Stromal cell of bone marrow (primary cell): ENCODE measurements around the gene TBL1X.

Experiments used
- DNase-seq: peaks from one replicate; pipeline ENCODE4 v3.0.0-alpha.2; 2012; ENCODE audit warnings: low read depth

Gene TBL1X

GRCh38 chrX:9498236-9498635 is 33.4 kb downstream of the TBL1X start:
- DNase-seq: no peak

- no peak for DNase-seq
Measured at GRCh38 chrX:9500584-9500983, 35.7 kb downstream of the TBL1X start.

- DNase-seq: no peak
Measured at GRCh38 chrX:9501362-9501761, 36.5 kb downstream of the TBL1X start.

- no peak for DNase-seq
Measured at GRCh38 chrX:9503261-9503660, 38.4 kb downstream of the TBL1X start.

- DNase-seq: no peak
Measured at GRCh38 chrX:9510366-9510765, 45.5 kb downstream of the TBL1X start.

GRCh38 chrX:9510980-9511379 is 46.1 kb downstream of the TBL1X start:
- DNase-seq: no peak

GRCh38 chrX:9515489-9515888 is 50.6 kb downstream of the TBL1X start:
- no peak for DNase-seq

- no peak for DNase-seq
Measured at GRCh38 chrX:9515973-9516538, 51.2 kb downstream of the TBL1X start.

- DNase-seq: no peak
Measured at GRCh38 chrX:9516635-9517034, 51.8 kb downstream of the TBL1X start.

- DNase-seq: no peak
Measured at GRCh38 chrX:9518051-9518450, 53.2 kb downstream of the TBL1X start.

GRCh38 chrX:9518889-9519288 is 54.0 kb downstream of the TBL1X start:
- no peak for DNase-seq

GRCh38 chrX:9519546-9520216 is 54.8 kb downstream of the TBL1X start:
- no peak for DNase-seq

- DNase-seq: no peak
Measured at GRCh38 chrX:9520217-9520590, 55.3 kb downstream of the TBL1X start.

GRCh38 chrX:9522378-9523155 is 57.7 kb downstream of the TBL1X start:
- no peak for DNase-seq

- no peak for DNase-seq
Measured at GRCh38 chrX:9525511-9526248, 60.8 kb downstream of the TBL1X start.

- DNase-seq: no peak
Measured at GRCh38 chrX:9526965-9527364, 62.1 kb downstream of the TBL1X start.

- DNase-seq: no peak
Measured at GRCh38 chrX:9528498-9528897, 63.6 kb downstream of the TBL1X start.

GRCh38 chrX:9529223-9529622 is 64.4 kb downstream of the TBL1X start:
- DNase-seq: no peak

- DNase-seq: peak; percentile 61
Measured at GRCh38 chrX:9530848-9531274, 66.0 kb downstream of the TBL1X start.

GRCh38 chrX:9532349-9532748 is 67.5 kb downstream of the TBL1X start:
- no peak for DNase-seq

GRCh38 chrX:9533611-9534010 is 68.8 kb downstream of the TBL1X start:
- no peak for DNase-seq

GRCh38 chrX:9534686-9535085 is 69.8 kb downstream of the TBL1X start:
- DNase-seq: peak; percentile 42

GRCh38 chrX:9535101-9535500 is 70.2 kb downstream of the TBL1X start:
- no peak for DNase-seq
